ENCODE data around the gene AATK.
A peak's percentile ranks its signal among the peaks of the same experiment; 100 is the strongest.

Gene AATK

GRCh38 chr17:81114351-81115093 lies 51.5 kb downstream of the AATK start:
- no peak for DNase-seq (ENCODE audit: low read depth, low spot score)

DNA sequence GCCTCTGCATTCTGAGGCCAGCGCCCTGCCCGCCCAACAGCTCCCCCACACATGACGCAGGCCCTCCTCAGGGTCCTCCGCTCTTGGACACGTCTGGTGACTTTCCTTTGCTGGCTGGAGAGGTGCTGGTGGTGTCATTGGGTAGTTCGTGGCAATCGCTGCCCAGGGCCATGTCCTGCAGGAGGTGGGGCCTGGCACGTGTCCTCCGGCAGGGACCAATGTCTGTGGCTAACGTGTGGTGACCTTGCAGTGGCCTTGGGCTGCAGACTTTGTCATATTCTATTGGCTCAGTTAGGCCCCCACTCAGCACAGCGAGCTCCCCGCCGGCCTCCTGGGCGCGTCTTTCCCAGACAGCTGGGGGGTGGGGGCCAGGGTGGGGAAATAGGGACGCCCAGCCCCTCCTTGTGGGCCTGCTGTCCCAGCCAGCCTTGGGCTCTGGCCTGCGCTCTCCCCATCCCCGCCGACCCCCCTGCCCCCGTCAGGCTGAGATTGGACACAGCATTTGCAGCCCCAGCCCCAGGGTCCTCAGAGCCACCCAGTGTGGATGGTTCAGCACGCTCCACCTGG lies 52.8 kb downstream of the AATK start:
- DNase-seq (ENCODE audit: low read depth, low spot score): no peak

- no peak for DNase-seq (ENCODE audit: low read depth, low spot score)
These were observed 53.6 kb downstream of the AATK start for GRCh38 chr17:81112450-81112849.

DNA sequence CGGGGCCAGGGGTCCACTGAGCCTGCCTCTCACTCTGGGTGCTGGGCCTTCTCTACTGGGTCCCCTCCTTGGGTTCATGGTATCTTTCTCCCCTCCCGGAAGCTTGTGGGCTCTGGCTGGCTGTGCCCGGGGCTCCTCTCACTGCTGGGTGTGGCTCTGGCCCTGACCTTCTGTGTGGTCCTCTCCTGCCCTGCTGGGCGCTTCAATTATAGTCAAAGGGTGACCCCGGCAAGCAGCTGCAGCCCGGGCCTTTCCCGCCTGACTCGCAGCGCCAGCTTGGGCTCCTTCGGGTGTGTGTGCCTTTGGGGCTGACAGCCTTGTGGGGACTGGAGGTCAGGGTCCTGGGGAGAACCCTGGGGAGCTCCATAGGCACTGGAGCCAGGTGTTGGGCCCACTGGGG lies 55.0 kb downstream of the AATK start:
- no peak for DNase-seq (ENCODE audit: low read depth, low spot score)

DNA sequence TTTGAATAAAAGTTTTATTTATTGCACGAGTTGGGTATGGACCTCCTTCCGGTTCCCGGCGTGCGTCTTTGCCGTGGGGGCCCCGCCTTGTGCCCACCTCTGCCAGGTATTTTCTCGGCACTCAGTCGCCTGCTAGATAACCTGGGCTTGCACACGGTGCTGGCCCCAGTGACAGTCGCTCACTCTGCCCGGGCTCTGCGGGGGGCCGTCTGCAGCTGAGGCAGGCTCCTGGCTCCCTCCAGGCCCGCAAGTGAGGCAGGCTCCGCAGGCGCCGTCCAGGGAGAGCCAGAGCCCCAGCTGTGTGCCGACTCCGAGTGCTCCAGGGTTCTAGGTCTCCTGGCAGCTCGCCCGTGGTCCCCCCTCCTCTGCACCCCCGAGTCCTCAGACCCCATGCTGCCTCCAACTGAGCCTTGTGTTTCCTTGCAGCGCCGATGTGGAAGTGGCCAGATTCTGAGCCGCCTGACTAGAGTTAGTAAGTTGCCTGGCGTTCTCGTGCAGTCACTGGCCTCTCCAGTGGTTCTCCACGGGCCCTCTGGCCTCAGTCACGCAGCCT lies 55.5 kb downstream of the AATK start:
- DNase-seq (ENCODE audit: low read depth, low spot score): no peak

GRCh38 chr17:81109957-81110356 lies 56.1 kb downstream of the AATK start:
- no peak for DNase-seq (ENCODE audit: low read depth, low spot score)

DNA sequence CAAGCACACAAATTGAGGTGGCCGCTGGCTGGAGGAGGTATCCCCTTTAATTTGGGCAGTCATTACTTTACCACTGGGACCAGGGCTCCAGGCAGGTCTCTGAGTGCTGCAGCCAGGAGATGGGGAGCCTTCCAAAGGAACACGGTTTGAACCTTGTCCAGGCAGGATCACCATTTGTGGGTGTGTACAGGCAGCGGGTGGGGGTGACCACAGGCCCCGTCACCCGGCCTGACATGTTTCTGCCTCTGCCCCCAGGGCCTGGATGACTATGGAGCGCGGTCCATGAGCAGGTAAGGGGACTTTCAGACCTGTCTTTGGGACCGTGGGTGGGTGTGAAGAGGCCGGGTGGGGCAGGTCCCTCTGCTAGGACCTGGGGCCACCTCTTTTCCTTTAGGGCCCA lies 57.8 kb downstream of the AATK start:
- DNase-seq (ENCODE audit: low read depth, low spot score): no peak

- DNase-seq (ENCODE audit: low read depth, low spot score): no peak
These were observed 59.3 kb downstream of the AATK start for GRCh38 chr17:81106716-81107115.

- DNase-seq (ENCODE audit: low read depth, low spot score): no peak
These were observed 62.6 kb downstream of the AATK start for GRCh38 chr17:81103379-81103778.

DNA sequence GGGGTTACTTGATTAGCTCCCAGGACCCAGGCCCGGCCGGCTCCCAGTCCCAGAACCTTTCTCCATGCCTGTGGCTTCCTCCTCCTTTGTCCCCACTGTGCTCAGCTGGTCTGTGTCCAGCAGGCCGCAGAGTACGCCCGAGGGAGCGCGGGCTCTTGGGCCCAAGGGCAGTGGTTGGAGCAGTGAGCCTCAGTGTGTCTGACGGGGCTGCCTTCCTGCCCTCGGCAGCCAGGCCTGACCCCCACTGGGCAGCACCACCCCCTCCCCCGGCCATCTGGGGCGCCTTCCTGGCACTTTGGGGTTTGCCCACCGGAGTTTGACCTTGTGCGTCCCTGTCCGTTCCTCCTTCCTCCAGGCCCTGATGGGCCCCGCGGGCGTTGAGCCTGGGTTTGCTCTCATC lies 63.2 kb downstream of the AATK start:
- DNase-seq (ENCODE audit: low read depth, low spot score): no peak

- DNase-seq (ENCODE audit: low read depth, low spot score): no peak
These were observed 63.7 kb downstream of the AATK start for GRCh38 chr17:81102352-81102751.

- DNase-seq (ENCODE audit: low read depth, low spot score): peak; percentile 57
These were observed 64.3 kb downstream of the AATK start for GRCh38 chr17:81101614-81102306.

GRCh38 chr17:81100668-81101067 lies 65.4 kb downstream of the AATK start:
- DNase-seq (ENCODE audit: low read depth, low spot score): no peak

GRCh38 chr17:81099888-81100287 lies 66.1 kb downstream of the AATK start:
- no peak for DNase-seq (ENCODE audit: low read depth, low spot score)

- no peak for DNase-seq (ENCODE audit: low read depth, low spot score)
These were observed 68.1 kb downstream of the AATK start for GRCh38 chr17:81097943-81098308.

DNA sequence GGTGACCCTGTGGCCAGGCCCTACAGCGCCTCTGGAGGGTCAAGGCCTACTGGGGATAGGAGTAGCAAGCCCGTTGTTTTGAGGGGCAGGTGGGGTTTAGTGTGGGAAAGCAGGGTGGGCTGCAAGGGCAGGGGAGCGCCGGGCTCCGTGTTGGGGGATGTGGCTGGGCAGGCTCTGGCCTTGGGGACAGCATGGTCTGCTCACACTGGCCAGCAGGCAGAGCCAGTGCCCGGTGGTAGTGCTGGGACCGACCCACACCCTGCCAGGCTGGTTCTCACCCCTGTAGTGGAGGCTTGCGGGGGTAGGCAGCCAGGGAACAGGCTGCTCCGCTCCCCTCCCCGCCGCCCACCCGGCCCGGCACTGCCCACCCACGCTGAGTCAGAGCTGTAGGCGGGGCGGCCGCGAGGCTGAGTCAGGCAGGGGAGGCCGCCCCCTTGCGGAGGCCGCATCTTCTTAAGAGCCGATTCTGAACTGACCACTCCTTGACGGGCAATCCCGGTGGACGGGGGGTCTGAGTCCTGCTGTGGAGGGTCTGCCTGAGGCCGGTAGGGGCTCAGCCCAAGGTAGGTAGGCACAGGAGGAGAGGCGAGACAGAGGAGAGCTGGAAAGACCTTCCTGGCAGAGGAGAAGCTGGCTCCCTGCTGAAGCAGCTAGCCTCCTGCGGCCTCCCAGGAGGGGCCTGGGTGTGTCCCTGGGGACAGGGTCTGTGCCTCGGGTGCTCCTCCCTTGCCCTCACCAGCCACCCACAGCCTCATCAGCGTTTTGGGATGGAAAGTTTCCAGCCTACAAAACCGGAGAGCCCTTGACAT lies 68.7 kb downstream of the AATK start:
- no peak for DNase-seq (ENCODE audit: low read depth, low spot score)

- no peak for DNase-seq (ENCODE audit: low read depth, low spot score)
These were observed 69.3 kb downstream of the AATK start for GRCh38 chr17:81096741-81097133.

DNA sequence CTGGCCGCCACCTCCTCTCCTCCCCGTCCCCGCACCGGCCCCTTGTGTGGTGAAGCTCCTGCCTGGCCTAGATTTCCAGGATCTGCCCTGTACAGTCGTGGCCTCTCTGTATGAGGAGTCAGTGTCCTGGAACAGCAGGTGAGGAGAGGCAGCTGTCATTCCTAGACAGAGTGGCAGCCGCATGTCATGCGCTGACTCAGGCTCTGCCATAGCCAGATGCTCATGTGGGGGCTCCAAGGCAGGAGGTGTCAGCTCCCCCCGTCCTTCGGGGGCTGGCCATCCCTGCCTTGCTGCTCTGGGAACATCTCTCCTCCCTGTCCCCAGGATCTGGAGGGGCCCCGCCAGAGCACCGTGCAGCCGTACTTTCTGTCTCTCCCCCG lies 70.6 kb downstream of the AATK start:
- no peak for DNase-seq (ENCODE audit: low read depth, low spot score)

DNA sequence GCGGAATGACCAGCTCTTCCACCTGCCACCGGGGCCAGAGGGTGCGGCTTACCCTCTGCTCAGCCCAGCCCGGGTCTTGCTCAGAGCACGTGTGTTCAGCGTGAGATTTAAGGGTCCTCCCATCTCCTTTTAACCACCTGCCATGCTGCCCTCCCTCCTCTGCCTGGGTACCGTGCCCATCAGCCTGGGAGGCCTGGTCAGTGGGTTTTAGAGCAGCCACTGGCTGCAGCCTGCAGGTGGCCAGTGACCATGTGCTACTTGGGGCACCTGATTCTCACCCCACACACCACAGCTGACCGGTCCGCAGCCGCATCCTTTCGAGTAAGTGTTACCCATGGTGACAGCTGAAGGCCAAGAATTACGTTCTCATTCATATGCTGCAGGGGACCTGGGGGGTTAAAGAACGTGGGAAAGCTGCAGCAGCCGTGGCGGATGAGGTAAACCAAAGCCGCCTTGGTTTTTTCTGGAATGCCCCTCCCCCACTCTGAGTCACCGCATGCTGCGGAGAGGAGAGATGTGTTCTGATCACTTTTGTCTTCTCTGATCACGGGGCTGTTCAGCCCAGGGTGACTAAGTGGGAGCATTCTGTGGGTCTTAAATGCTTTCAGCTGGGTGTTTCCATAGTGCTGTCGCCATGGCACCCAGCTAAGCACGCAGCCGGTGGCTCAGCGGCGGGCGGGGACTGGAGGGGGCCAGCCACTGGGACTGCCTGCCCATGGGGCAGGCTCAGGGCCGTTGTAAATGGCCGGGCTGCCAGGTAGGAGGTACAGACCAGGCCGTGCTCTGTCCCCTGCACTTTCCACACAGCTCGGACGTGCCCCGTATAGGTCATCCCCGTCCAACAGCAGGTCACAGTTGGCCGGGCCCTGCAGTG lies 71.3 kb downstream of the AATK start:
- peak; percentile 61 for DNase-seq (ENCODE audit: low read depth, low spot score)

GRCh38 chr17:81093619-81094508 lies 72.2 kb downstream of the AATK start:
- no peak for DNase-seq (ENCODE audit: low read depth, low spot score)

Measured in iPS DF 19.7 (cell line).